Ishikawa (cell line): ENCODE measurements around the gene BBC3.

ENCODE experiments used
- EGR1 ChIP-seq: IDR thresholded peaks from 2 replicates; pipeline ENCODE4 v1.6.1; 2012
- EP300 ChIP-seq: IDR thresholded peaks from 2 replicates; pipeline ENCODE4 v1.6.1; 2012; ENCODE audit warnings: borderline replicate concordance
- NFIC ChIP-seq: IDR thresholded peaks from 2 replicates; pipeline ENCODE4 v1.6.1; 2012
- RAD21 ChIP-seq: IDR thresholded peaks from 2 replicates; pipeline ENCODE4 v1.6.1; 2012; ENCODE audit warnings: low read depth
- TAF1 ChIP-seq: IDR thresholded peaks from 2 replicates; pipeline ENCODE4 v1.6.1; 2012; ENCODE audit warnings: low read depth, mild to moderate bottlenecking
- TCF12 ChIP-seq: IDR thresholded peaks from 2 replicates; pipeline ENCODE4 v1.6.1; 2012; ENCODE audit warnings: low read depth
- TEAD4 ChIP-seq: IDR thresholded peaks from 2 replicates; pipeline ENCODE4 v1.6.1; 2012
- TF ChIP-seq, protein P1 (sequence below): IDR thresholded peaks from 2 replicates; pipeline ENCODE4 v1.6.1; 2012; ENCODE audit warnings: low read depth, mild to moderate bottlenecking
- TF ChIP-seq, protein P2 (sequence below): IDR thresholded peaks from 2 replicates; pipeline ENCODE4 v1.6.1; 2012
- TF ChIP-seq, protein P3 (sequence below): IDR thresholded peaks from 2 replicates; pipeline ENCODE4 v1.6.1; 2012

DNA sequence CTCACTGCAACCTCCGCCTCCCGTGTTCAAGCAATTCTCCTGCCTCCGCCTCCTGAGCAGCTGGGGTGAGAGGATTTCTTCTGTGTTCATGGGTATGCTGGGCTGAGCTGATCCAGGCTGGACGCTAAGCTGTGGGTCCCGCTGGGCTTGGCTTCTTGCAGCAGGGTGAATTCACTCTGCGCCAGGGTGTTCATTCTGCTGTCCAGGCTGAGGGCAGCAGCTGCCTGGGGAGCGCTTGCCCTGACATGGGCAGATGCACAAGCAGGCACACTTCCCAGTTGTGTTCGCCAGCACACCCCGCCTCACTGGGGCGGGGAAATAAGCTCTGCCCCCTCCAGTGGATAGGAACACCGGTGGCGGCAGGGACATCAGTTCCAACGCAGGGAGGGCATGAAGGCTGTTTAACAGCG, 36.4 kb upstream of the BBC3 start:
- no peak for TF ChIP-seq RAD21
- TF ChIP-seq, protein P1, sequence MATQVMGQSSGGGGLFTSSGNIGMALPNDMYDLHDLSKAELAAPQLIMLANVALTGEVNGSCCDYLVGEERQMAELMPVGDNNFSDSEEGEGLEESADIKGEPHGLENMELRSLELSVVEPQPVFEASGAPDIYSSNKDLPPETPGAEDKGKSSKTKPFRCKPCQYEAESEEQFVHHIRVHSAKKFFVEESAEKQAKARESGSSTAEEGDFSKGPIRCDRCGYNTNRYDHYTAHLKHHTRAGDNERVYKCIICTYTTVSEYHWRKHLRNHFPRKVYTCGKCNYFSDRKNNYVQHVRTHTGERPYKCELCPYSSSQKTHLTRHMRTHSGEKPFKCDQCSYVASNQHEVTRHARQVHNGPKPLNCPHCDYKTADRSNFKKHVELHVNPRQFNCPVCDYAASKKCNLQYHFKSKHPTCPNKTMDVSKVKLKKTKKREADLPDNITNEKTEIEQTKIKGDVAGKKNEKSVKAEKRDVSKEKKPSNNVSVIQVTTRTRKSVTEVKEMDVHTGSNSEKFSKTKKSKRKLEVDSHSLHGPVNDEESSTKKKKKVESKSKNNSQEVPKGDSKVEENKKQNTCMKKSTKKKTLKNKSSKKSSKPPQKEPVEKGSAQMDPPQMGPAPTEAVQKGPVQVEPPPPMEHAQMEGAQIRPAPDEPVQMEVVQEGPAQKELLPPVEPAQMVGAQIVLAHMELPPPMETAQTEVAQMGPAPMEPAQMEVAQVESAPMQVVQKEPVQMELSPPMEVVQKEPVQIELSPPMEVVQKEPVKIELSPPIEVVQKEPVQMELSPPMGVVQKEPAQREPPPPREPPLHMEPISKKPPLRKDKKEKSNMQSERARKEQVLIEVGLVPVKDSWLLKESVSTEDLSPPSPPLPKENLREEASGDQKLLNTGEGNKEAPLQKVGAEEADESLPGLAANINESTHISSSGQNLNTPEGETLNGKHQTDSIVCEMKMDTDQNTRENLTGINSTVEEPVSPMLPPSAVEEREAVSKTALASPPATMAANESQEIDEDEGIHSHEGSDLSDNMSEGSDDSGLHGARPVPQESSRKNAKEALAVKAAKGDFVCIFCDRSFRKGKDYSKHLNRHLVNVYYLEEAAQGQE, result no peak
- TF ChIP-seq EP300, result no peak
- TF ChIP-seq EGR1, result no peak
- no peak for TF ChIP-seq TEAD4
- TF ChIP-seq, protein P2, sequence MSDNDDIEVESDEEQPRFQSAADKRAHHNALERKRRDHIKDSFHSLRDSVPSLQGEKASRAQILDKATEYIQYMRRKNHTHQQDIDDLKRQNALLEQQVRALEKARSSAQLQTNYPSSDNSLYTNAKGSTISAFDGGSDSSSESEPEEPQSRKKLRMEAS, result no peak
- TF ChIP-seq TAF1, result no peak
- no peak for TF ChIP-seq TCF12
- TF ChIP-seq, protein P3, sequence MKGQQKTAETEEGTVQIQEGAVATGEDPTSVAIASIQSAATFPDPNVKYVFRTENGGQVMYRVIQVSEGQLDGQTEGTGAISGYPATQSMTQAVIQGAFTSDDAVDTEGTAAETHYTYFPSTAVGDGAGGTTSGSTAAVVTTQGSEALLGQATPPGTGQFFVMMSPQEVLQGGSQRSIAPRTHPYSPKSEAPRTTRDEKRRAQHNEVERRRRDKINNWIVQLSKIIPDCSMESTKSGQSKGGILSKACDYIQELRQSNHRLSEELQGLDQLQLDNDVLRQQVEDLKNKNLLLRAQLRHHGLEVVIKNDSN, result no peak
- TF ChIP-seq NFIC, result no peak
